ENCODE data around the gene CCN2.
"Not testable (repeated sequence)": the region's sequence is repeated elsewhere in the genome, so short reads cannot be mapped to it uniquely, and the experiment has no call there.

Gene CCN2

DNA sequence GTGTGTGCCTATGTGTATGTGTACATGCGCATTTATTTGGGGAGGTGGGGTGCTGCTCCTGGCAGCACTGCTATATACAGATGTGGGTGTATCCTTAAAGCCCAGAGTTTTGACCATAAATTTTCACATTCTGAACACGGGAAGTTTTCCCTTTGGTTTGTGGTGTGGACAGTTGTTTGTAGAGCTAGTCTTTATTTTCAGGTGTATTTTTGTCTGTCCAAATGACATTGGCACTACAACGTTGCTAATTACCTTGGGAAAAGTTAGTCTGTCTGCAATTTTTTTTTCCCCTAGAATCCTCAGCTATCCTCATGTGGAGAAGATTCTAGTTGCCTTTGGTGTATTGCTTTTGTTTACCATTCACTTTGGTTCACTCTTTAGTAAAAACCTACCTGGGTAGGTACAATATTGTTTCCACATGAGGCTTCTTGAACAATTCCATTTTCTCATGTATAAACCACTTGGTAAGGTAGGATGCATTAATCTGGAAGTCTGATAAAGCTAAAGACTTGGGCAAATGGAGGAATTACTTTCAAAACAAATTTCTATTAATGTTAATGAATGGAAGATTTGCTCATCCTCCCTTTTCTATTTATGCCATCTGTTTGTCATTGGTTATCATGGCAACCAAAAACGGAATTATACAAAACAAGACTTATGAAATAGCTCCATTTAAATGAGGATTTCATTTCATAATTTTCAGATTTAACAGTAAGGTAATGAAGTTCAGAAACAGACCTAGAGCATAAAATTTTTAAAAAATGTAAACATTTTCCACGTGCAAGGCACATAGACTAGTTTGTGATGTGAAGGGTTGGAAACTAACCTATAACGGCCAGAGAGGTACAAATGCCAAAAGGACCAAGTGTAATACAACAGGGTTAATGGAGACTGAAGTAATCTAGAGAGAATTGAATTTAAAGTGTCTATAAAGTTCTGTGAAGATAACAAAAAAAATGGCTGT lies 3.9 kb downstream of the CCN2 start:
- FAIRE-seq (no peak), DNase-seq (ENCODE audit: insufficient read length, low spot score) (no peak)

DNA sequence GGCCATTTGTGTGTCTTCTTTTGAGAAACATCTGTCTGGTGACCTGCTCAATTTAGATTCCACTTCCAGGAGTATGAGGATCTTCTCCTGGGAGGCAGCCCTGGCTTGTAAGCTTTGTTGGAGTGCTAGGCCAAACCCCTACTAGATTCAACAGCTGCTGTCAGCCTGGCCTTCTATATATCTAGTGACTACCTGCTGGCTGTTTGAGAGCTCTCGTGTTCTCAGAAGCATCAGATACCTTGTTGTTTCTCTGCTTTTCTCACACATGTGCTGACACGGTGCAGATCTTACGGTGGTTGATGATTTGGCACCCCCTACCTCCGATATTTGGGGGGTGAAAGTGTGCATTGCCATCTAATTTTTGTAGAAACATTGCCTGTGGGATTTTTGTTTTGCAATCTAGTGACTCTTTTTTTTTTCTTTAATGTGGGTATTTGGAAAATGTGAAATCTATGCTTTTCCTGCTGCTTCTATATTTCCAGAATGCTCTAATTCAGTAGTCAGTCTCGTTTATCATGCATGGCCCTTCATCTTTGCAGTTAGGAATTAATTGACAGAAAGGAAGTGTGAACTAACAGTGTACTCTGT lies 4.7 kb downstream of the CCN2 start:
- no peak for FAIRE-seq

DNA sequence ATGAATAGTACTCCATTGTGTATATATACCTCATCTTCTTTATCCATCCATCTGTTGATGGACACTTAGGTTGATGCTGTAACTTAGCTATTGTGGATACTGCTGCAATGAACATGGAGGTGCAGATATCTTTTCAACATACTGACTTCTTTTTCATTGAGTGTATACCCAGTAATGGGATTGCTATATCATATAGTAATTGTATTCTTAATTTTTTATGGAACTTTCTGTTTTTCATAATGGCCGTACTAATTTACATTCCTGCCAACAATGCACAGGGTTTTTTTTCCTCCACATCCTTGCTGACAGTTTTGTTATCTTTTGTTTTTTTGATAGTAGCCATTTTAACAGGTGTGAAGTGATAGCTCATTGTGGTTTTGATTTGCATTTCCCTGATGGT lies 5.2 kb downstream of the CCN2 start:
- no peak for FAIRE-seq
- no peak for DNase-seq (ENCODE audit: insufficient read length, low spot score)

More for the DNA sequence above, 4.7 kb downstream of the CCN2 start:
- DNase-seq (ENCODE audit: insufficient read length, low spot score) = no peak

DNA sequence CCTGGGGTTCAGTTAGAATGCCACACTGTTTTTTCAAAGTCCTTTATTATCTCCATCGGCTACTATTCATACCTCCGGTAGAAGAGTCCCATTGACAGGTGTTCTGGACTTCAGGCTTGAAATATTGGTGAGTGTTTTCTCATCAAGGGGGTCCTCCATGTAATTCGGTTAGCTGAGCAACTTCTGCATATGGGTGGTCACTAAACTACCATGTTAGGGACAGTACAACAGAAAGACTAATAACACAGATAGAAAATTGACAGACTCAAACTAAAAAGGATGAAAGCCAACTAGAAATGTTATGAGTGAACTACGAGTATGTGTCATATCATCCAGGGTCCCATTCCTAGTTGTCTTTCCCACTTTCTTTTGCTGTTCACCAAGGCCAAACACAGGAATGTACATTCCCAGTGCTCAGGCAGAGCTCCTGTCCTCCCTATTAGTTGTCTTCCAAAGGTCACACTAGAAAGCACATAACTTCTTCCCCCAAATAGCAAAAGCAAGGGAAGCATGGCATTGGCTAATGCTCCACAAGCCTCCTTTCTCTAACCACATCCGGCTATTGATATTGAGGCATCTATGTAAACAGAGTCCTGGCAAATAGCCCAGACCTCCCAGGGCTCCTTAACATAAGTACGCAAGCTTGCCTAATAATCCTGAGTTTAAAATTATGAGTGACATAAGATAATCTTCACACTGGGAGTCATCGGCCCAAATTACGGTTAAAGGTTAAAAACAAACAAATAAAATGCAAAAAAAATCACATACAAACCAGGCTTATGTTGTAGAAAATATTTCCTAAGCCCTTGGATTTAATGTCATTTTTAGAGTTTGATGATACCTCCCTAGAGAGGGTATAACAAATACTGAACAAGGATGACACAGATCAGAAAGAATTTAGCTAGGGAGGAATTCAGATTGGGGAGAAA lies 13.2 kb downstream of the CCN2 start:
- FAIRE-seq (no peak), DNase-seq (ENCODE audit: insufficient read length, low spot score) (no peak)

DNA sequence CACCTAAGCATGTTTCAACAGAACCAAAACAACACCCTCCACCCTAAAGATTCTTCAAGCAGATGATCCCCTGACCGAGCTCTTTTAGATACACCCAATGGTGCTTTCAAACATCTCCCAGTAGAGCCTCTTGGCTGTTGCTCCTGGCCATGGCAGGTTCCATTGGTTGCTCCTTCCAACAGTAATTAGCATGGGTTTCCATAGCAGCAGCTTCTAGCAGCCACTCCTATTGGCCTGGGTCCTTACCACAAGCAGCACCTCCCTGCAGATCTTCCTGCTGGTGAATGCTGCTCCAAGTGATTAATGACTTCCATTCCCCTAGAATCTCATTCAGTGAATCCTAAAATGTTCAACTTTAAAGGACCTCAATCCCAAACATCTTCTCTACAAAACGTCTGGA lies 13.9 kb downstream of the CCN2 start:
- DNase-seq (ENCODE audit: insufficient read length, low spot score) = no peak
- no peak for FAIRE-seq

DNA sequence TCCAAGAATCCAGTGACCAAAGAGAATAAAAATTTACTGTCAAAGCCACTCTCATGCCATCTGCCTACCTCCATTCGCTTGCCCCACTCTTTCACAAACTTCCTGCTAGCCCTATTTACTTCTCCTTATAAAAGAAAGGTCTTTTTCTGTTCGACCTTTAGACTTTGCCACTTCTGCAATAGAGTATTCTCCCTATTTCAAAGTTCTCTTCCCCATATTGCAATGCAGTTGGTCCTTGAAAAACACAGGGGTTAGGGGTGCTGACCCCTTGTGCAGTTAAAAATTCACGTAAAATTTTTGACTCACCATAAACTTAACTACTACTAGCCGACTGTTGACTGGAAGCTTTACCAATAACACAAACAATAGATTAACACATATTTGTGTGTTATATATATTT lies 15.0 kb downstream of the CCN2 start:
- DNase-seq (ENCODE audit: insufficient read length, low spot score) (no peak), FAIRE-seq (no peak)

DNA sequence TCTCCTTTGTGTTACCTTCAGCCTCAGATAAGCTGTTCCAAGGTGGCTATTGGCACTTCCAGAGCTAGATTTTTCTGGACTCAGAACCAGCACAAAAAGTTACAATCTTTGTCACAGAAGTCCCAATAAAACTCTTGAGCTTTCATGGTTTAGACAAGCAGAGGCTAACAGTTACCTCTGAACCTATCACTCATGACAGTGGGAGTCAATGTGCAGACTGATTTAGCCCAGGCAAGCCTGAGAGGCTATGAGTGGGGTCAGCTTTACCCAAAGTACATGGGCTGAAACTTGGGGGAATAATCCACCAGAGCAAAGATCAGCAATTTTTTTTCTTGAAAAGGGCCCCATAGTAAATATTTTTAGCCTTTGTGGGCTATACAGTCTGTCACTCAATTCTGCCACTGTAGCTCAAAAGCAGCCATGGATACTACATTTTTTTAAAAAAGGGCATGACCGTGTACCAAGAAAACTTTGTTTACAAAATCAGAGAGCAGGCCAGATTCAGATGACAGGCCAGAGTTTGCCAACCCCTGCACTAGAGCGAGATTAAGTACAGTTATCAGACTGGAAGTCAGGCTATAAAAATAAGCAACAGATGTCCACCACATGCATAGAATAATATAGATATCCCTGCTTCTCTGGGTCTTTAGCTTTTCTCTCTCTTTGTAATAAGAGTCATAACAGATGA lies 20.0 kb downstream of the CCN2 start:
- DNase-seq (ENCODE audit: insufficient read length, low spot score) (no peak), FAIRE-seq (no peak)

DNA sequence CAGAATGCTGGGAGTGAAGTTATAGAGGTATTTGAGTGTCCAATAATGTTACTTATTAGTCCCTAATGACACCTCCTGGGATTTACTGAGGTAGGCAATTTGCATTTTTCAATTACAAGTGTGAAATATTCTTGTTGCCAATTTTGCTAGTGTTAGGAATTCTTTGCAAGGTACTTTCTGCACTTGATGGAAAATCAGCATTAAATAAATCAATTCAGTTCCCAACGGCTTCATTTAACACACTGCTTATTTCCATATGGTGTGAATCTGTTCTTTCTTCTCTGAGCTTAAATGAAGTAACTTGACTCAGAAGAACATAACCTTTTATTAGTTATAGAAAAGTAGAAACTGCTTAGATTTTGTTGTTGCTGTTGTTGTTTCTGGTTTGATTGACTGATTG lies 21.2 kb downstream of the CCN2 start:
- DNase-seq (ENCODE audit: insufficient read length, low spot score) = no peak
- FAIRE-seq = no peak

DNA sequence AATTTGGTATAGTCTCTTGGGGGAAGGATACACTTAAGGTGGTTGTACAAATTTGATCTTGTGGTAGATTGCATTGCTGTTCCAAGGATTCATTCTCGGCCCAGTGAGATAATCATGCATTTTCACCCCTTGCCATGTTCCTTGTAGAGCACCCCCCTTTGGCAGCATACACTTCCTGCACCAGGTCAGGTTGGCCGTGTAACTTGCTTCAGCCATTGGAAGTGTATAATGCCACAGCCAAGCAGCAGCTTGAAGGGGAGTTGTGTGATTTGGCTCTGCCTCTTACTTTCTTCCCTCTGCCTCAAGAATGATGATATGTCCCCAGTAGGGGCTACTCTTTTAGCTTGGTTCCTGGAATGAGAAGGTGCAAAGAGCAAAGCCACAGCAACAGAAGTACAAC lies 21.9 kb downstream of the CCN2 start:
- FAIRE-seq = no peak
- no peak for DNase-seq (ENCODE audit: insufficient read length, low spot score)

DNA sequence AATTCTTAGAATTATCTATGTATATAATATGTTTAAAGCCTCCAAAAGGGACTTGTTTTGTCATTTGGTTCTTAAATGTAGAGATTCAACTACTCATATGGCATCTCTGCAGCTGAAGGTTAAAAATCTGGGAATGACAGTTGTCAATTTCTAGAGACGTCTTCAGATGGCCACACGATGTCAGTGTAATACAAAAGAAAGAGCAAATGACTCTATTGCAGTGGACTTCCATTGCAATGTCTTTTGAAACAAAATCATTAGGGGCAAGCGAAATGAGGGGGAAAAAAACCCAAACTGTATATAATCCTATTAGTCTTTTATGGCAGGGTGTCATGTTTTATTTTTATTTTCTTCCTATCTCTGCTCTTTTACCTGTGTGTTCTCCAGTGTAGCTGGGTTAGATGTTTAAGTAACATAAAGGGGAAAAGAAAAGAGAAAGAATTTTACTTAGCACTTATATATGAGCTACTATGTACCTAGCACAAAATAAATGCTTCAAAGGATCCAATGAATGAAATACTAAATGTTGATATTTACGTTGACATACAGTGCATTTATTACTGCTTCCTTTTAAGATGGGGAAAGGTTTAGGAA lies 26.2 kb downstream of the CCN2 start:
- no peak for FAIRE-seq
- no peak for DNase-seq (ENCODE audit: insufficient read length, low spot score)

DNA sequence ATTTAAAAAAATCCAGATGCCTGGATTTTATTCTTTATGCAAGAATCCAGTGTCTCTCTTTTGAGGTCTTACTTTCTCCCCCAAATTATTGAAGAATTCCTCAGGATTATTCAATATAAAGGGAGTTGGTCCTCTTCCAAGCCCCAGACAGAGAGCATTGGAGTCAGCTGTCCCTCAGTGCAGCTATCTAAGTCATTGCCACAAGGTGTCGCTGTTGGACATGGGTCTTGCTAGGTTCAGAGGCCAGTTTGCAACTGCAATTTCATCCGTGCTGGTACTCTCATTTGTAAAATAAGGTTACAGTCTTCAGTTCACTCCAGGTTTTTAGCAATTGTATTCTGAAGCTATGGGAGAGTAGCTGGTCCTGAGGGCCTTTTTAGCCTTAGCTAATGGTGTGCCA lies 27.8 kb downstream of the CCN2 start:
- DNase-seq (ENCODE audit: insufficient read length, low spot score) (no peak), FAIRE-seq (peak; percentile 8)

DNA sequence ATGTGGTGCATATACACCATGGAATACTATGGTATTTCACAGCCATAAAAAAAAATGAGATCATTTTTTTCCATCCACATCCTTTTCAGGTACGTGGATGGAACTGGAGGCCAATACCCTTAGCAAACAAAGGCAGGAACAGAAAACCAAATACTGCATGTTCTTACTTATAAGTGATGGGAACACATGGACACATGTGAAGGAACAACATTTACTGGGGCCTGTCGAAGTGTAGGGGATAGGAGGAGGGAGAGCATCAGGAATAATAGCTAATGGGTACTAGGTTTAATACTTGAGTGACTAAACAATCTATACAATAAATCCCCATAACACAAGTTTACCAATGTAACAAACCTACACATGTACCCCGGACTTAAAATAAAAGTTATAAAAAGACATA lies 30.5 kb downstream of the CCN2 start:
- FAIRE-seq = no peak
- DNase-seq (ENCODE audit: insufficient read length, low spot score) = no peak

DNA sequence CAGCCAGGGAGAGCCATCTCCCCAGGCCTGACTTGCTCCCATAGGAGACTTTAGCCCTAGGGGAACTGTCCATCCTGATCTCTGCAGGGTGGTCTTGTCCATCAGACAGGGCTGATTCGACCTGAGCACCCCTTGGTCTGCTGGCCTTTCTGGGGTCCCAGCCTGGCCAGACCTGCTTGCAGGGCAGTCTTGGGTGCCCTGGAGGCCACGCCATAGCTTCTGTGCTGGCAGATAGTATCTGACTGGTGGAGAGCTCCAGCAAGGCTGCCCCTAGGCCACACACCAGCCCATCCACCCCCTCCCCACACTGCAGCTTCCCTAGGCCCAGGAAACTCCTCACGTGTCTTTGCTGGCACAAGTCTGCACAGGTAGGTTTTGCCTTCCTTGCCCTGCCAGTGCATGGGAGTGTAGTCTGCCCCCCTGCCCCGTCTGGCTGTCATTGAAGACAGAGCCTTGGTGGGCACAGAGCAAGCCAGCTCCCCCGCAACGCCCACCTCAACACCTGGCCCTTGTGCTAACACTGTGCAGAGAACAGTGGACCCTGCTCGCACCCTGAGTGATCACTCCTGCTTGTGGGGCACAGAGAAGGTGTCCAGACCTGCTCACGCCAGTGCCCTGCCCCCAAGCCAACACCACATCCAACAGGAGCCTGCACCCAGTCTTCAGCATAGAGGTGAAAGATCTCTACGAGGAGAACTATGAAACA lies 32.4 kb downstream of the CCN2 start:
- no peak for DNase-seq (ENCODE audit: insufficient read length, low spot score)
- FAIRE-seq = no peak

DNA sequence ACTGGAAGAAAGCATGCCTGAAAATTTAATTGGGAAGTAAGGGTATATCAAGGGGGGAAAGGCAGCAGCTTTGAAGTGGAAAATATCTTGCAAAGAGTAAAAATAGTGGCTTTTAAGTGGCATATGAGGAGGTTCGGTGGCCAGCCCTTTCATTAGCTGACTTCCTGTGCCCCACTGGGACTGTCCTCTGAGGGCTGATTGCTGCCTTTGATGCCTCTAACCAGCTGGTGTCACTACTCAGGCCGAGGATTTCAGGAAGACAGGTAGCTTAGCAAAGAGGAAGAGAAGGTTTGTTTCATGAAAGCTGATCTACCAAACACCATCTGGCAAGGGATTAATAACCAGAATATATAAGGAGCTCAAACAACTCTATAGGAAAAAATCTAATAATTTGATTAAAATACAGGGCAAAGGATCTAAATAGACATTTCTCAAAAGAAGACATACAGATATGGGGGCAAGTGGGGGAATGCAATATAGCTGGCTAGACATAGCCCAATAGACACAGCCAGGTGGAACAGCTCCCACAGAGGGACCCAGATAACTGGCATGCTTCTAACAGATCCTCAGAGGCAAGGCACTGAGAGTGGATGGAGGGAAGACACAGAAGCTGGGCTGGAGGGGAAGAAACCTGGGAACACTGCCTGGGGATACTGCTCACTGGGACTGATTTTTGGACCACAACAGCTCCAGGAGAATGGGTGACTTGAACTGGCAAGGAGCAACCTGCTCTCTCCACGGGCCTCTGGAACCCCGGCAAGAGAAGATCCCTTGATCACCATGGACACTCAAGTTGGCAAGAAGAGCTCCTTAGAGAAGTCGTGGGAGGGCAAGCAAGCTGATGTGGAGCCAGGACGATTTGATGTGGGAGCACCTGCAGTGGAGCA lies 33.2 kb downstream of the CCN2 start:
- FAIRE-seq = no peak
- DNase-seq (ENCODE audit: insufficient read length, low spot score) = no peak

DNA sequence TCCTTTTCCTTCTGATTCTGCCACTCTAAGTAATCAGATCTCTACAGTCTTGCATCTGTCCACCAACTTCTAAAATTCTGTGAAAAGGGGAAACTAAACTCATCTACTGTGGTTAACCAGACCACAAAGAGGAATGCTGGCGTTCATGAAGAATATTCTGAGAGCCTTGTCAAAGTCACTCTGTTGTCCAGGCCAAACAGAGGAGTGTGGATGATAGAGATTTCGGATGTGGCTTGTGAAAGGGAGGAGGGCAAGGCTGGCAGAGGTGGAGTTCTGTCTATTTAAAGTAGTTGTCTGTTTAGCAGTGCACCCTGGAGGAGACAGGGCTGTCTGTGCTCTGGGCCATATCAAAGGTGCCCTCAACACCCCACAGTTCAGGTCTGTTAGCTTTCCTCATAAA lies 33.9 kb downstream of the CCN2 start:
- FAIRE-seq (no peak), DNase-seq (ENCODE audit: insufficient read length, low spot score) (no peak)

DNA sequence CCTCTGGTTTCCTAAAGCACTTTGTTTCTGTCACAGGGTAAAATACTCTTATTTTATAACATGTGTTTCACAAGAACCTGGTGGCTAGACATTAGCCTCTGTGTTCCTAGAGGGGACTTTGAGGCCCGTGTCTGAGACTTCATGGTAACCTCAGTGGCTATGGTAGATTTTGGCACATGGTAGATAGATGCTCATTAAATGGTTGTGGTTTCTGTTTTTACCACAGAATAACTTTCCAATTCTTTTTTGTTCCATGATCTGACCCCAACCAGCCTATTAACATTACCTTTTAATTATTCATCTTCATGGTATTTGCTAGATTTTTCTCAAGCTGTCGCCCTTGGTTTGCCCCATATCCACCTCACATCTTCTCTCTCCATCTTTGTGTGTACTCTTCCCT lies 34.3 kb downstream of the CCN2 start:
- FAIRE-seq = no peak

DNA sequence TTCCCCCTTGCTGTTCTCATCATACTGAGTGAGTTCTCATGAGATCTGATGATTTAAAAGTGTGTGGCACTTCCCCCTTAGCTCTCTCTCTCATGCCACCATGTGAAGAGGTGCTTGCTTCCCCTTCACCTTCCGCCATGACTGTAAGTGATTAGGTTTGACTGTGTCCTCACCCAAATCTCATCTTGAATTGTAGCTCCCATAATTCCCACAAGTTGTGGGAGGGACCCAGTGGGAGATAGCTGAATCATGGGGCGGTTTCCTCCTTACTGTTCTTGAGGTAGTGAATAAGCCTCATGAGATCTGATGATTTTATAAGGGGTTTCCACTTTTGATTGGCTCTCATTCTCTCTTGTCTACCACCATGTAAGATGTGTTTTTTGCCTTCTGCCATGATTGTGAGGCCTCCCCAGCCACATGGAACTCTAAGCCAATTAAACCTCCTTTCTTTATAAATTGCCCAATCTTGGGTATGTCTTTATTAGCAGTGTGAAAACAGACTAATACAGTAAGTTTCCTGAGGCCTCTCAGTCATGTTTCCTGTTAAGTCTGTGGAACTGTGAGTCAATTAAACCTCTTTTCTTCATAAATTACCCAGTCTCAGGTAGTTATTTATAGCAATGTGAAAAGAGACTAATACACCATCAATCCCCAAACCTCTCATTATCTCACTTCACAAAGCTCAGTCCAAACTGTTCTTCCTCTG lies 34.9 kb downstream of the CCN2 start:
- not testable (repeated sequence) for FAIRE-seq; DNase-seq (ENCODE audit: insufficient read length, low spot score)

More for the DNA sequence above, 34.3 kb downstream of the CCN2 start:
- DNase-seq (ENCODE audit: insufficient read length, low spot score) = no peak
